Measurements from ENCODE around the gene GNB3. TPM values are rescaled to one million over a fixed set of nuclear protein-coding genes. Genes with fewer than 3 reads are reported as not detected.

GNB3 gene
- total RNA-seq, 2 experiments from 2014 or later = 5.0 to 23.7 TPM

DNA sequence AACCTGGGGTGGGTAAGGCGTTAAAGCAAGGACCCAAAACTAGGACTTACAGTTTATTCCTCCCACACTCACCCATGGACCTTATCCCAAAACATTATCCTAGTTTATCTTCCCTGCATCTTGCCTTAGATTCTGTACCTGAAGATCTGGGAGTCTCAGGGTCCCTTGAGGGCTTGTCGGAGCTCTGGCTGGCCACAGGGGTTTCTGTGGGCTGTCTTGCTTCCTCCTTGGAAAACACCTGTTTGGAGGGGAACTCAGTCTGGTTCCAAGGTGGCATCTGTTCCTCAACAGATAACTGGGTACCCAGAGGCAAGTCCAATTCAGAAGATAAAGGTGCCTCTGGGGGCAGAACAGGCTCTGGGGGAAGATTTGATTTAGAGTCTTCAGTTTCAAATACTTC, 8.7 kb downstream of the GNB3 start:
- H3K36me3 ChIP-seq (ENCODE audit: insufficient read depth, low read length) = peaks cover 67% of the 10 kb centered on the region
- intact Hi-C loops (cut with micrococcal nuclease; ENCODE audit: unreplicated experiment) = no loop called here
- H3K4me1 ChIP-seq (ENCODE audit: insufficient read depth, low read length, poor library complexity, severe bottlenecking) = peaks cover 35% of the 10 kb centered on the region
- peaks cover 40% of the 10 kb centered on the region for H3K79me2 ChIP-seq (ENCODE audit: insufficient read depth, low read depth, low read length)
- POLR2A ChIA-PET = interaction anchor here (0.8 to 6.0 kb wide), 2 partner anchors 9 to 15 kb away, joined by 3 to 101 read pairs; partner anchors contain the start of gene GNB3
- no peaks in the 10 kb centered on the region for H3K9me2 ChIP-seq (ENCODE audit: insufficient read depth, low read length)
- no peak for DNase-seq (ENCODE audit: low spot score)
- CTCF ChIA-PET (ENCODE audit: unreplicated experiment) = interaction anchor here (2.9 kb wide), 1 partner anchor 23 kb away, joined by 9 read pairs; the partner anchor contains the start of gene SPSB2
- peak overlapping the region; percentile 73 for H3K4me2 ChIP-seq (ENCODE audit: low read length)
- BruUV-seq (replicated peaks) = no TSS peak
- H3K27ac ChIP-seq (ENCODE audit: low read depth, low read length, poor library complexity, severe bottlenecking) = no peak overlapping the region
- no peaks in the 10 kb centered on the region for H3K9me3 ChIP-seq (ENCODE audit: low read length)
- TF ChIP-seq, protein P1, sequence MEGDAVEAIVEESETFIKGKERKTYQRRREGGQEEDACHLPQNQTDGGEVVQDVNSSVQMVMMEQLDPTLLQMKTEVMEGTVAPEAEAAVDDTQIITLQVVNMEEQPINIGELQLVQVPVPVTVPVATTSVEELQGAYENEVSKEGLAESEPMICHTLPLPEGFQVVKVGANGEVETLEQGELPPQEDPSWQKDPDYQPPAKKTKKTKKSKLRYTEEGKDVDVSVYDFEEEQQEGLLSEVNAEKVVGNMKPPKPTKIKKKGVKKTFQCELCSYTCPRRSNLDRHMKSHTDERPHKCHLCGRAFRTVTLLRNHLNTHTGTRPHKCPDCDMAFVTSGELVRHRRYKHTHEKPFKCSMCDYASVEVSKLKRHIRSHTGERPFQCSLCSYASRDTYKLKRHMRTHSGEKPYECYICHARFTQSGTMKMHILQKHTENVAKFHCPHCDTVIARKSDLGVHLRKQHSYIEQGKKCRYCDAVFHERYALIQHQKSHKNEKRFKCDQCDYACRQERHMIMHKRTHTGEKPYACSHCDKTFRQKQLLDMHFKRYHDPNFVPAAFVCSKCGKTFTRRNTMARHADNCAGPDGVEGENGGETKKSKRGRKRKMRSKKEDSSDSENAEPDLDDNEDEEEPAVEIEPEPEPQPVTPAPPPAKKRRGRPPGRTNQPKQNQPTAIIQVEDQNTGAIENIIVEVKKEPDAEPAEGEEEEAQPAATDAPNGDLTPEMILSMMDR (conservative IDR thresholded peaks at IDR 0.05; ENCODE audit: low read length) = no peak
- TF ChIP-seq EZH2phosphoT487 (IDR thresholded peaks at IDR 0.05; ENCODE audit: borderline replicate concordance, low read depth, low read length) = no peak
- peak overlapping the region; percentile 93 for H3K4me3 ChIP-seq (ENCODE audit: low read depth, low read length, poor library complexity, severe bottlenecking)
- peaks cover 6% of the 10 kb centered on the region for H4K20me1 ChIP-seq (ENCODE audit: insufficient read depth, low read length)
- no peak overlapping the region for H2AFZ ChIP-seq (ENCODE audit: low read length)

DNA sequence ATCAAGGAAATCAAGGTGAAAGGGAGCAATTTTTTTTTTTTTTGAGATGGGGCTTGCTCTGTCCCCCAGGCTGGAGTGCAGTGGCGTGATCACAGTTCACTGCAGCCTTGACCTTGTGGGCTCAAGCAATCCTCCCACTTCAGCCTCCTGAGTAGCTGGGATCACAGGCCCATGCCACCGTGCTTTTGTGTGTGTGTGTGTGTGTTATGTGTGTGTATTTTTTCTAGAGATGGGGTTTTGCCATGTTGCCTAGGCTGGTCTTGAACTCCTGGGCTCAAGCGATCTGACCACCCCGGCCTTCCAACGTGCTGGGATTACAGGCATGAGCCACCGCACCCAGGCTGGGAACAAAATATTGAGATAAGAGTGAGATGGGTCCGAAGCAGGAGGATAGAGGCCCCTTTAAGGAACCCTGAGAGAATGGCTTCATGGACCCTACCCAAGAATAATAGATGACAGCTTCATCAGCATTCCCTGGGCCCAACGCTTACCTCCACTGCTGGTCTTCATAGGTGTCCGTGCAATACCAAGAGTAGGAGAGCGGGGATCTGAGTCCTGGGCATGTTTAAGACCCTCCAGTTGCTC, 9.3 kb downstream of the GNB3 start:
- no TSS peak for BruUV-seq (replicated peaks)
- Histone ChIP-seq H2AFZ (ENCODE audit: low read length) (no peak overlapping the region), H3K9me3 (ENCODE audit: low read length) (no peaks in the 10 kb centered on the region), H4K20me1 (ENCODE audit: insufficient read depth, low read length) (peaks cover 6% of the 10 kb centered on the region), H3K9me2 (ENCODE audit: insufficient read depth, low read length) (no peaks in the 10 kb centered on the region), H3K36me3 (ENCODE audit: insufficient read depth, low read length) (peaks cover 64% of the 10 kb centered on the region), H3K4me2 (ENCODE audit: low read length) (peak overlapping the region; percentile 73), H3K4me1 (ENCODE audit: insufficient read depth, low read length, poor library complexity, severe bottlenecking) (peaks cover 35% of the 10 kb centered on the region), H3K79me2 (ENCODE audit: insufficient read depth, low read depth, low read length) (peaks cover 46% of the 10 kb centered on the region), H3K27ac (ENCODE audit: low read depth, low read length, poor library complexity, severe bottlenecking) (peak overlapping the region; percentile 86), H3K4me3 (ENCODE audit: low read depth, low read length, poor library complexity, severe bottlenecking) (peak overlapping the region; percentile 93)
- ChIA-PET CTCF (ENCODE audit: unreplicated experiment) (interaction anchor here (2.8 to 2.9 kb wide), 2 partner anchors 8 to 23 kb away, joined by 9 to 14 read pairs; partner anchors contain the start of genes GNB3 and SPSB2), POLR2A (interaction anchor here (0.8 to 6.0 kb wide), 5 partner anchors 9 to 258 kb away, joined by 3 to 101 read pairs (median 4); partner anchors contain the start of genes GNB3 and TPI1)
- intact Hi-C loops (cut with micrococcal nuclease; ENCODE audit: unreplicated experiment) = loop anchor here (5.0 kb wide), 1 partner anchor 122 kb away; the partner anchor contains the start of genes EMG1 and PHB2
- TF ChIP-seq EZH2phosphoT487 (IDR thresholded peaks at IDR 0.05; ENCODE audit: borderline replicate concordance, low read depth, low read length) = no peak
- TF ChIP-seq, protein P1 (conservative IDR thresholded peaks at IDR 0.05; ENCODE audit: low read length) = no peak
- DNase-seq (ENCODE audit: low spot score) = peak; percentile 25

DNA sequence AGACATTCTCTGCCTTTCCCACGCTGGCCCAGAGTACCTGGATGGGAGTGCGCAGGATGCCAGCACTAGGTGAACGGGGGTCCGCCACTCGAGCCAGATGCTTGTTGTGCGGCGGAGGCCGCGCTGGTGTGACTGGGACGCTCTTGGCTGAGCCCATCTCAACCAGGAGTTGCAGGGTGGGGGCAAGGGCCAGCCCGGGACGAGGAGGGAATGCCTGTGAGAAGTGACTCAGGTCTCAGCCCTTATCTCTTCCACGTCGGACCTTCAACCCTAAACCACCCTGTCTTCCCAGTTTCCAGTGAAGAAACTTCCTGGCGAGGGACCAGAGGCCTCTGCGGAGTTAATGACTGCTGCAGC, 10.0 kb downstream of the GNB3 start:
- Histone ChIP-seq H4K20me1 (ENCODE audit: insufficient read depth, low read length) (peaks cover 6% of the 10 kb centered on the region), H3K9me2 (ENCODE audit: insufficient read depth, low read length) (no peaks in the 10 kb centered on the region), H3K4me2 (ENCODE audit: low read length) (peak overlapping the region; percentile 73), H2AFZ (ENCODE audit: low read length) (peak overlapping the region; percentile 37; the same call in 1 of the 2 replicates), H3K9me3 (ENCODE audit: low read length) (no peaks in the 10 kb centered on the region), H3K4me3 (ENCODE audit: low read depth, low read length, poor library complexity, severe bottlenecking) (peak overlapping the region; percentile 93), H3K36me3 (ENCODE audit: insufficient read depth, low read length) (peaks cover 67% of the 10 kb centered on the region), H3K79me2 (ENCODE audit: insufficient read depth, low read depth, low read length) (peaks cover 47% of the 10 kb centered on the region), H3K4me1 (ENCODE audit: insufficient read depth, low read length, poor library complexity, severe bottlenecking) (peaks cover 35% of the 10 kb centered on the region), H3K27ac (ENCODE audit: low read depth, low read length, poor library complexity, severe bottlenecking) (peak overlapping the region; percentile 86)
- CTCF ChIA-PET (ENCODE audit: unreplicated experiment) = interaction anchor here (0.5 to 2.9 kb wide), 6 partner anchors 9 to 87 kb away, joined by 3 to 14 read pairs (median 5); partner anchors contain the start of genes GNB3, GPR162 and SPSB2
- TSS peak; percentile 83 for BruUV-seq (replicated peaks)
- POLR2A ChIA-PET = interaction anchor here (0.9 to 6.0 kb wide), 15 partner anchors 7 to 257 kb away, joined by 4 to 101 read pairs (median 5); partner anchors contain the start of genes C12orf57, COPS7A, GNB3 and MLF2
- TF ChIP-seq, protein P1 (conservative IDR thresholded peaks at IDR 0.05; ENCODE audit: low read length) = no peak
- TF ChIP-seq EZH2phosphoT487 (IDR thresholded peaks at IDR 0.05; ENCODE audit: borderline replicate concordance, low read depth, low read length) = no peak
- peak; percentile 31 for DNase-seq (ENCODE audit: low spot score)
- intact Hi-C loops (cut with micrococcal nuclease; ENCODE audit: unreplicated experiment) = loop anchor here (1.0 to 5.0 kb wide), 2 partner anchors 41 to 122 kb away; partner anchors contain the start of genes EMG1 and PHB2
